Mesothelial cell of epicardium (in vitro differentiated cells): Measurements from ENCODE around the gene MSANTD2. TPM values are rescaled to one million over a fixed set of nuclear protein-coding genes. Genes with fewer than 3 reads are reported as not detected.

Experiments used
- DNase-seq, 2 experiments: peaks; one replicate each; pipeline ENCODE4 v3.0.0; 2021; ENCODE audit warnings: low spot score in 2 of 2; ENCODE audit not compliant: unreplicated experiment in 2 of 2
- H3K27ac Mint-ChIP-seq: 2 replicates; pipeline ENCODE4 v1.8.0; 2021; ENCODE audit warnings: mixed read lengths
- H3K27me3 Mint-ChIP-seq: 2 replicates; pipeline ENCODE4 v1.8.0; 2021; ENCODE audit warnings: low read depth, mixed read lengths
- H3K36me3 Mint-ChIP-seq: 2 replicates; pipeline ENCODE4 v1.8.0; 2021; ENCODE audit warnings: mixed read lengths
- H3K4me1 Mint-ChIP-seq: 2 replicates; pipeline ENCODE4 v1.8.0; 2021; ENCODE audit warnings: mixed read lengths
- H3K4me3 Mint-ChIP-seq: 2 replicates; pipeline ENCODE4 v1.8.0; 2021; ENCODE audit warnings: mild to moderate bottlenecking, moderate library complexity, mixed read lengths
- H3K9me3 Mint-ChIP-seq: 2 replicates; pipeline ENCODE4 v1.8.0; 2021; ENCODE audit warnings: mixed read lengths
- CTCF ChIP-seq: fragments of 200-600 bp; sonication (generic); IDR thresholded peaks from one replicate; pipeline ENCODE4 v1.5.0; 2021; ENCODE audit warnings: antibody characterized with exemption; ENCODE audit not compliant: unreplicated experiment
- total RNA-seq: library from RNA; stranded (reverse); gene quantifications from 3 replicates; pipeline ENCODE4 v1.2.1, GENCODE V29; 2021

Gene MSANTD2
- total RNA-seq, 1 donor from 2014 or later: 37.3 TPM

GRCh38 chr11:124717421-124717785 is 82.8 kb downstream of the MSANTD2 start:
- H3K9me3 Mint-ChIP-seq: no peaks in the 10 kb centered on the region
- peaks cover 90% of the 10 kb centered on the region for H3K27me3 Mint-ChIP-seq
- no peak for DNase-seq
- no peak for TF ChIP-seq CTCF
- peaks cover 15% of the 10 kb centered on the region for H3K4me1 Mint-ChIP-seq
- no peaks in the 10 kb centered on the region for H3K36me3 Mint-ChIP-seq
- no peak overlapping the region for H3K27ac Mint-ChIP-seq
- peak overlapping the region; percentile 72 for H3K4me3 Mint-ChIP-seq

GRCh38 chr11:124716591-124716990 is 83.6 kb downstream of the MSANTD2 start:
- TF ChIP-seq CTCF: no peak
- no peak for DNase-seq
- H3K27me3 Mint-ChIP-seq: peaks cover 86% of the 10 kb centered on the region
- no peaks in the 10 kb centered on the region for H3K36me3 Mint-ChIP-seq
- no peak overlapping the region for H3K4me3 Mint-ChIP-seq
- peaks cover 15% of the 10 kb centered on the region for H3K4me1 Mint-ChIP-seq
- H3K27ac Mint-ChIP-seq: no peak overlapping the region
- H3K9me3 Mint-ChIP-seq: no peaks in the 10 kb centered on the region

Other genes starting within 250 kb of the MSANTD2 start
- gene OR8A1, start 230.4 kb downstream of the MSANTD2 start, total RNA-seq: not detected in 3 replicates
- gene PANX3, start 189.0 kb downstream of the MSANTD2 start, total RNA-seq: not detected in 3 replicates
- 30.9 to 37.3 TPM (median 35.2 TPM) in 3 replicates for gene TBRG1, start 177.5 kb downstream of the MSANTD2 start, total RNA-seq
- gene SIAE, start 126.7 kb downstream of the MSANTD2 start, total RNA-seq: 8.8 to 10.7 TPM (median 8.8 TPM) in 3 replicates
- 3.8 to 7.7 TPM (median 5.5 TPM) in 3 replicates for gene SPA17, start 126.5 kb downstream of the MSANTD2 start, total RNA-seq
- gene NRGN, start 60.5 kb downstream of the MSANTD2 start, total RNA-seq: 2.7 to 2.9 TPM (median 2.7 TPM) in 3 replicates
- 0.25 to 0.66 TPM (median 0.44 TPM) in 3 replicates for gene VSIG2, start 48.2 kb downstream of the MSANTD2 start, total RNA-seq
- 0.85 to 1.1 TPM (median 0.95 TPM) in 3 replicates for gene ESAM, start 38.1 kb downstream of the MSANTD2 start, total RNA-seq
- gene ROBO3, start 65.0 kb upstream of the MSANTD2 start, total RNA-seq: 26.0 to 26.7 TPM (median 26.4 TPM) in 3 replicates
- not detected in 3 replicates for gene ROBO4, start 97.5 kb upstream of the MSANTD2 start, total RNA-seq
- gene HEPN1, start 118.8 kb upstream of the MSANTD2 start, total RNA-seq: not detected in 3 replicates
- 0.07 TPM in 2 of 3 replicates, not detected in the other for gene HEPACAM, start 135.6 kb upstream of the MSANTD2 start, total RNA-seq
- gene CCDC15, start 153.8 kb upstream of the MSANTD2 start, total RNA-seq: 2.8 to 3.1 TPM (median 2.9 TPM) in 3 replicates